GM12892 (cell line): ENCODE data around the gene SMC2. TPM values are rescaled to one million over a fixed set of nuclear protein-coding genes. Genes with fewer than 3 reads are reported as not detected.

Experiments
- DNase-seq: peaks from one replicate; pipeline ENCODE4 v3.0.0; 2011; ENCODE audit not compliant: insufficient read length
- FAIRE-seq: peaks from 2 replicates; lab custom pipeline; 2011; peaks lifted over from hg19 to GRCh38; lab: Jason Lieb, UNC
- POLR2A ChIP-seq: IDR thresholded peaks from 2 replicates; pipeline ENCODE4 v1.6.1; 2011; ENCODE audit warnings: low read depth, low read length, control low read depth
- POLR2AphosphoS5 ChIP-seq: IDR thresholded peaks from 2 replicates; pipeline ENCODE4 v1.6.1; 2011; ENCODE audit warnings: low read depth, low read length, control low read depth
- TAF1 ChIP-seq: IDR thresholded peaks from 2 replicates; pipeline ENCODE4 v1.6.1; 2011; ENCODE audit warnings: low read depth, mild to moderate bottlenecking, control low read depth, low read length, borderline replicate concordance
- polyA plus RNA-seq: library from polyadenylated mRNA; unstranded; fragments of >200 nt; gene quantifications from one replicate; pipeline ENCODE4 v1.2.1, GENCODE V29; 2012; ENCODE audit warnings: missing spikeins, inconsistent platforms; ENCODE audit not compliant: missing spikeins

Gene SMC2
- 32.6 TPM for polyA plus RNA-seq

GRCh38 chr9:104093647-104094533 lies at the start of gene SMC2:
SMC2 (plus strand) TSS chr9:104094309; CDS start chr9:104095385, 1,076 bp downstream.
- FAIRE-seq: peak; percentile 92
- peak; percentile 65 for DNase-seq
- TF ChIP-seq TAF1 (peak; percentile 80; the same call in 1 of the 2 replicates), POLR2A (peak; percentile 93), POLR2AphosphoS5 (peak; percentile 93)

DNA sequence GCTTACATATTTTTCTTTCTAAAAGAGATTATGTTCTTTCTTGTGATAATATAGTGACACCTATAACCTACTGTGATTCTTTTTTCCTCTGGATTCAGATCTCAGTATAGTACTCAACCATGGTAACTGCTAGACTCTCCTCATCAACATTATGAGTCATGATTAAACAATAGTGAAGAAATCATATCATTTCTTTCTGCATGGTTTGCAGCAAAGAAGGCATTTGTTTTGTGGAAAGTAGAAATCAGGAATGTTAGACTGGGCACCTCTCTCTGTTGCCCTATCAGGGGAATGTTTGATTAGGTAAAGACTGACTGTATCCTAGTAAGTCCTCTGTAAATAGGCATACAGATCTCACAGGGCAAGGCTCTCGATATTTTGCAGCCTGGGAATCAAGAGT lies 25.6 kb upstream of the SMC2 start:
- FAIRE-seq (no peak), DNase-seq (no peak)
- TF ChIP-seq POLR2A: no peak
- no peak for TF ChIP-seq POLR2AphosphoS5
- no peak for TF ChIP-seq TAF1

GRCh38 chr9:104069288-104069687 lies 24.8 kb upstream of the SMC2 start:
- FAIRE-seq (no peak), DNase-seq (no peak)
- TF ChIP-seq POLR2A: no peak
- TF ChIP-seq TAF1: no peak
- no peak for TF ChIP-seq POLR2AphosphoS5

DNA sequence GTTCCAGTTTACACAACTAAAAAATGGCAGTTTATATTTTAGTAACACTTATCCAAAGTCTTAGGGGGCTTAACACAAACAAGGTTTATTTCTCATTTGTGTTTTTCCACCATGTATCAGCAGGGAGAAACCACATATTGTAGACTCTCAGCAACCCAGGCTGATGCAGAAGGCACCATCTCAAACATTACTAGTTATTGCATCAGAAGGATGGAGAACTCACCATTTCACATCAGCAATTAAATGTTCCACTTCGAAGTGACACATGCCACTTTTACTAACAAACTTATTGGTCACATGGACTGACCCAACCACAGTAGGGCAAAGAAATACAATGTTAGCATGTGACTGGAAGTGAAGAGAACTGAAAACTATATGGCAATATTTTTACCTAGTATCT lies 22.5 kb upstream of the SMC2 start:
- DNase-seq: no peak
- TF ChIP-seq TAF1: no peak
- TF ChIP-seq POLR2A: no peak
- TF ChIP-seq POLR2AphosphoS5: no peak
- FAIRE-seq: no peak

GRCh38 chr9:104073098-104073769 lies 20.9 kb upstream of the SMC2 start:
- TF ChIP-seq POLR2A (no peak), POLR2AphosphoS5 (no peak), TAF1 (no peak)
- DNase-seq (no peak), FAIRE-seq (no peak)

DNA sequence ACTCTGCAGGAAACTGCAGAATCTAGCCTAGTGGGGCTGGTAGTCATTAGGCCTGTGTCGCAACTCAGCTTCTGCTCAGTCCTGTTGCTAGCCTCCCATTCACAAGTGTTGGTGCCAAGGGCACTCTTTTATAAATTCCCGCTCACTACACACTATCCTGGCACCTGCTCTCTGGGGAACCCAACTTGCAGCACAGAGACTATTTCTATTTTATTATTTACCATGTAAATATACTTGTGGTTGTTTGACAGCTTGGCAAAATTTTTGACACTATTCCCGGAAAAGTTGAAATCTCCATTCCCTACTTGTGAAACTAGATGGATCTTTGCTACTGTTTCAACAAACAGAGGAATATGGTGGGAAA lies 20.4 kb upstream of the SMC2 start:
- TF ChIP-seq TAF1 (no peak), POLR2A (no peak), POLR2AphosphoS5 (no peak)
- no peak for FAIRE-seq
- DNase-seq: no peak

DNA sequence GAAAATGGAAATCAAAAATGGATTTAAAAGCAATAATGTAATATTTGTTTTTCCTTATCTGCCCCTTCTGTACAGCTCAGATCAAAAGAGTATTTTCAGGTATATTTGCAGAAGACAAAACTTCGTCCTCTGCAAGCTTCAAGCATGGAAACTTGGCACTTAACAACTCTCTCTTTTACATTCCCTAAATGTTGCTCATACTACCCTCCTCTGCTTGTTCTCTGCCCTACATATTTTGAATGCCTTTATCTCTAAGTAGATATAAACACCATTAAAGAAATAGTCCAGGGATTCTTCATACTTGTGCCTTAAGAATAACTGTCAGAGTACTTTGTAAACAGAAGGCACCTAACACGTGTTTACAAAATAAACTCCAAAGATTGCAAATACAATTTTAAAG lies 19.2 kb upstream of the SMC2 start:
- FAIRE-seq (no peak), DNase-seq (no peak)
- TF ChIP-seq POLR2AphosphoS5 (no peak), TAF1 (no peak), POLR2A (no peak)

- TF ChIP-seq POLR2AphosphoS5 (no peak), POLR2A (no peak), TAF1 (no peak)
- no peak for FAIRE-seq
- no peak for DNase-seq
These were observed 18.0 kb upstream of the SMC2 start for GRCh38 chr9:104075801-104076753.

- no peak for FAIRE-seq
- DNase-seq: no peak
- TF ChIP-seq POLR2AphosphoS5 (no peak), TAF1 (no peak), POLR2A (no peak)
These were observed 15.5 kb upstream of the SMC2 start for GRCh38 chr9:104078596-104078995.

DNA sequence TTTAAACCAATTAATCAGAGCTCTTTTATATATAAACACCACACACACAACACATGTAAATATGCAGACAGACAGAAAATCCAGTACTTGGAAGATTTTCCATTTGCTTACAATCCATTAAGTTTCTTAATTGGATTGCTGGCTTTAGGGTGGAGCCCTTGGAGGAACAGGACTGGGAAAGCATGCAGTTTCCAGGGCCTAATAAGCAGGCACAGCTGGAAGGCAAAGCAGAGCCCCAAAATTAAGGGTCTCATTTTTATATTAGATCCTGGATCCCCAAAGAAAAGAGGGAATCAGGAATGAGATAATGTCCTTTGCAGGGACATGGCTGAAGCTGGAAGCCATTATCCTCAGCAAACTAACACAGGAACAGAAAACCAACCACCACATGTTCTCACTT lies 13.1 kb upstream of the SMC2 start:
- DNase-seq (no peak), FAIRE-seq (no peak)
- TF ChIP-seq TAF1 (no peak), POLR2A (no peak), POLR2AphosphoS5 (no peak)
